GM10266 (cell line): ENCODE measurements around the gene GP9.

Source experiments
- DNase-seq: peaks from one replicate; pipeline ENCODE4 v3.0.0; 2012; ENCODE audit errors: extremely low spot score
- CTCF ChIP-seq: IDR thresholded peaks from 2 replicates; pipeline ENCODE4 v1.5.1; 2012; ENCODE audit warnings: mild to moderate bottlenecking, low read depth; ENCODE audit not compliant: control insufficient read depth, insufficient read depth; ENCODE audit errors: missing control alignments

The GP9 gene

GRCh38 chr3:129030611-129031010, 30.0 kb upstream of the GP9 start:
- no peak for DNase-seq
- no peak for TF ChIP-seq CTCF

- no peak for DNase-seq
- no peak for TF ChIP-seq CTCF
Observed at GRCh38 chr3:129031476-129032215, 28.9 kb upstream of the GP9 start.

GRCh38 chr3:129032716-129033115, 27.9 kb upstream of the GP9 start:
- no peak for DNase-seq
- no peak for TF ChIP-seq CTCF

- DNase-seq: no peak
- TF ChIP-seq CTCF: no peak
Observed at GRCh38 chr3:129033151-129033550, 27.4 kb upstream of the GP9 start.

- no peak for TF ChIP-seq CTCF
- no peak for DNase-seq
Observed at GRCh38 chr3:129033633-129034321, 26.8 kb upstream of the GP9 start.

- no peak for TF ChIP-seq CTCF
Observed at GRCh38 chr3:129034642-129035041, 25.9 kb upstream of the GP9 start.

GRCh38 chr3:129035360-129036221, 25.0 kb upstream of the GP9 start:
- DNase-seq: no peak
- TF ChIP-seq CTCF: no peak

More at GRCh38 chr3:129034642-129035041, 25.9 kb upstream of the GP9 start:
- DNase-seq: no peak
